ENCODE data around the gene LAMC1.

The LAMC1 gene

DNA sequence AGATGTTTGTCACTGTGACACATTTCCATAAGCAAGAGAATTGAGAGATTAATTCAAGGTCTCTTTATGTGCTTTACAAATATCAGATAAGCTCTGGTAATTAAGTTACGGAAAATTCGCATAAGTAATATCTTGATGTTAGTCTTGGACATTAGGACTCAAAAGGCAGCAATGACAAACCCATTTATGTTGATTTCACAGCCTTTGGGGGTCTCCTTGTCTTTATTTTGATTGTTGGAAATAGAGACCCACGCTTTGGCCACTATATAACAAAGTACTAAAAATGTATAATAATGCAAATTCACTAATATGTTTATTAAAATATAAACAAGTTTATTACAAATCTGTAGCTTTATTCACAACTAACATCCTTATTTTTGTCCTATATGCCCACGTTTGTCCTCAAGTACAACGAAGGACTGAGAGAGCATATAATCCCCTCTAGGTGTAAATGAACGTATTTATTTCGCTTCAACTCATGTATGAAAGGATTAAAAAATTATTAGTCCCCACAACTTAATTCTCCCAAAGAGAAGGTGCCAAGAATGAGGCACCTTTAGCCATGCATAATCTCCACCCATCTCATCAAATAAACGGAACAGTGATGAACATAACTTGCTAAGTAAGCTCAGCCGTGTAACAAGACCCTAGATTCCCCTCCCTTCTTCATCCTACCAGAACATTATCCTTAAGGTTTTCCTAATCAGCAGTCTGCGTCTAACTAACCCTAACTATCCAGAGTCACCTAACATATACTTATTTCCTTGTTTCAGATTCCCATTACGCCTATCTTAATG, 1.6 kb upstream of the LAMC1 start:
- DNase-seq (ENCODE audit: low read depth), result no peak

DNA sequence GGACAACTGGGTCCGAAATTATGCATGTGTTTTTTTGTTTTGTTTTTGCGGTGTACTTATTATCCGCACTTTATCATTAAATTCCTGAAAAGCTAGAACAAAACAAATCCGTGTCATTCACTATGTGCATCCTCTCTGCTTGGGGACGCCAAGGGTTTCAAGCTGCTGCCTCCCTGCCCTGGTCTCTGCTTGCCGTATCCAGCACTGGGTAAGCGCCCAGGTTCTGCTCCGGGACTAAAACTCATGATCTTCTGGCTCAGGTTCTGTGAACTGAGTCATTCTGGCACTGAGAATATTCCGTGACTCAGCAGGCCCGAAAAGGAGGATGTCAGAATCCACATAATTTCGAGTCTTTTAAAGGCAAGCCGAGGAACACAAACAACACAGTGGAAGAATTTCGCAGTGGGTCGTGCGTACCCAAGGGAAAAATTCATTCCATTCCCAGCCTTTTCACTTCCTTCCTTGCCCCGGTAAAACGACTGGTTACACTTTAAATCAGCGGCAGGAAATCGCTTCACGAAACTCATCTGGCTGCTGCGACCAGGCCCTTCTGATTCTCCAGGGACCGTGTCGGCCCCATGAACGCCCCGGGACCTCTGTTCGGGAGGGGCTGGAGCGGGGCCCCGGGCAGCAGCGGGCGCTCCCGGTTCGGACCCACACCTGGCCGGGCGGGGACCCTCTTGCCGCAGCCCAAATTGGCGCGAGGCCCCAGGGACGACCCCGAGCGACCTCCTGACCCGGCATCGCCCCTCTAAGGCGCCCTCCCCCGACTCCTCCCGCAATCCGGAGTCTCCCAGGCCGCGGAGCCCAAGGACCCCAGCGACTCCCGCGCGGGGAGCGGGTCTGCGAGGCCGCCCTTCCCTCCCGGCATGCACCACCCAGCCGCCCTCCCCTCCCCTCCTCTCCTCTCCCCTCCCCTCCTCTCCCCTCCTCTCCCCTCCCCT, 746 bp upstream of the LAMC1 start:
- DNase-seq (ENCODE audit: low read depth), result no peak

DNA sequence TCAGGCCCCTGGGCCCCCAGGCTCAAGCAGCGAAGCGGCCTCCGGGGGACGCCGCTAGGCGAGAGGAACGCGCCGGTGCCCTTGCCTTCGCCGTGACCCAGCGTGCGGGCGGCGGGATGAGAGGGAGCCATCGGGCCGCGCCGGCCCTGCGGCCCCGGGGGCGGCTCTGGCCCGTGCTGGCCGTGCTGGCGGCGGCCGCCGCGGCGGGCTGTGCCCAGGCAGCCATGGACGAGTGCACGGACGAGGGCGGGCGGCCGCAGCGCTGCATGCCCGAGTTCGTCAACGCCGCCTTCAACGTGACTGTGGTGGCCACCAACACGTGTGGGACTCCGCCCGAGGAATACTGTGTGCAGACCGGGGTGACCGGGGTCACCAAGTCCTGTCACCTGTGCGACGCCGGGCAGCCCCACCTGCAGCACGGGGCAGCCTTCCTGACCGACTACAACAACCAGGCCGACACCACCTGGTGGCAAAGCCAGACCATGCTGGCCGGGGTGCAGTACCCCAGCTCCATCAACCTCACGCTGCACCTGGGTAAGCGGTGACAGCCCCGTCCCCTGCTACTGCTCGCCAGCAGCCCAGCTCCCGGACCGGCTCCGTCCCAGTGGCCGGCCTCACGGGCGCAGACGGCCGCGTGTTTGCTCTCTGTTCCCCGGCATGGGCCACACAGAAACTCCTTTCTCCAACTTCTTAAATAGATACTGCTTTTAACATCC, 539 bp downstream of the LAMC1 start:
- no peak for DNase-seq (ENCODE audit: low read depth)

DNA sequence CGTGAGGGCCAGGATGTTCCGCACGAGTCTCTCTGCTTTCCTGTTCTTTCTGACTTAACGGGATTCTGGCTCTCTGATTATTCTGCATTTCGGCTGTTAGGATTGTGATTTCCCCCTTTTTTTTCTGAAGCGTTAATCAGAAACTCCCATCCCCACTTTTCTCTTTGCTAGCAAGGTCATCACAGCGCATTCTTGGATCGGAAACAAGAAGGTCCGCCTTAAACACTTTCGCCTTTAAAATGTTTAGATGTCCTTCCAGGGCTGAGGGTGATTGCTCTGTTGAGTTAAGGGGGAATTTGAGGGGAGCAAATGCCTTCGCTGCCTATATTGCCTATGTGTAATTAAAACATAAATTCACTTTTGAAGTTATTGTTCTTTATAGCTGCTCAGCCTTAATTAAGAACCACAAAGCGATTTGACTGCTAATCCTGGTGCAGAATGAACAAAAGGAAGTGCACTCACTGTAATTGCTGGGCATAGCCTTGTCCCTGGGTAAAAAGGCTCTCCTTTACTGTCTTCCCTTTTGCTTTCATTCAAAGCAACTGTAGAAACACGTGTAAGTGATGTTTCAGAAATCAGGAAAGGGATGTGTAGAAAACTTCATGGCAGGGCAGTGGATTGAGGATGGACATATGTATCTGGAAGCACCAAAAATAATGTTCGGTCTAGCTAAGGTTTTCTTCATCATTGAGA, 1.2 kb downstream of the LAMC1 start:
- no peak for DNase-seq (ENCODE audit: low read depth)

DNA sequence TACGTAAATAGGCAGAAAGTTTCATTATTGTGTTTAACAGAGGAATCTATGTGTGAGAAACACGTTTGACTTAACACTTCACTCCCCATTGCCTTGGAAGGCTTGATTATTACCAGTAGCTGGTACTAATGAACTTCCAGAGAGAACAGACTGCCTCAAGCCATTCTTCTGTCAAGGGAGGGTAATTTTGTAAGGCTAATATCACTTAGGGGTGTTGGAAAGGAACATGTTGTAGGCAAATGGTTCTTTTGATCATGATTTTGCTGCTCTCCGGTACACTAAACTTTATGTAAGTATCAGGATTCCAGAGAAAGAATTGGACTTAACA, 1.8 kb downstream of the LAMC1 start:
- DNase-seq (ENCODE audit: low read depth), result no peak

DNA sequence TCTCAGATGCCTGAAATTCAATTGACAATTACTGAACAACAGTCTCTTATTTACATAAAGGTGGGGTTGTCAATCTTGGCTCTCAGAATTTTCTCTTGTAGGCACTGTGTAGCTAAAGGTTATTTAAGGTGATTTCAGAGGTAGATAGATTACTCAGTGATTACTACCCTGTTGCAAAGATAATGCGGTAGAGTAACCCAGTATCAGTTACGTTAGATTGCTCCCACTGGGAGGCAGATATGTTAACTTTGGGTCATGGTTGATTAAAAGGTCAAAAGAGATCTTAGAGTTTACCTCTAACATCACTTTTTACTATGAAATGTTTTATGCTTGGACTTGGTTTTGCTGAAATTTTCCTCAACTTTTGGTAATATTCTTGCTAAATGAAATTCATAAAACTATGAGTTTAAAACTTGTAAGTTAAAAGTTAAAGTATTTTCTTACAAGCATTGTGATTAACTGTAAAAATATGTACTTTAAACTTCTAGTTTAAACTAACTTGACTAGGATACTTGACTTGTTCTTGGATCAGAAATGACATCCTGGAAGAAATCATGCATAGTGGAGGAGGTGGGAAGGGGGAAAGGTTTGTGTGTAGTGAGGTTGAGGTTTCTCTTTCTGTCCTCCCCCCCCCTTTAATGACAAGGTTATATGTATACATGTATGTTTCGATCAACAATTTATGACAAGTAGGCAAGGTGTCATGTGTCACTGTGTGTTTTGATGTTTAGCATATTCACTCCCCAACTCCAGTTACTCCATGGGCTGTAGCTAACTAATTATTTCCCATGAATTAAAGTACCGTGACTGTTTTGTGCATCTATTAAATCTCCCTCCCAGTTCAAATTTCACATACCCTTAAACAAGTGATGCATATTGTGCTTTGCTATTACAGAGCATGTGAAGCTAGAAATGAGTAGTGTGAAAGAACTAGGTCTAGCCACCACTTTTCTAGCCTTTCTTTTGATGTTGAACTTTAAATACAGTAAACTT, 2.9 kb downstream of the LAMC1 start:
- DNase-seq (ENCODE audit: low read depth), result no peak

DNA sequence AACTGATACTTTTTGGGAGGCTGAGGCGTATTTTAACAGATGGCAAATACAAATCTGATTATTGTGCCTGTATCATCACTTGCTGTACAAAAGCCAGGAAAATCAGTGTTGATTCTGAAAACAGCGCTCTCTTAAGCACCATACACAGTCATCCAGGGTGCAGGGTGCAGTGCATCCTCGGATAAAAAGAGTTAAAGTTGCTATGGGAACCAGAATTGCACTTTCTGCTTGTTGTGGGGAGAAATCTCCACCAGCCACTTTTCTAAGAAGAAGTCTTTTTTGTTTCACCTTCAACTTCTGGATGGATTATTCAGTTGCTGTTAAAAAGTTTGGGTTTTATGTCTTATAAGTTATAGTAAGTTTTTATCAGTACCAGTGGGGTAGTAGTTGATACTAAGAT, 3.8 kb downstream of the LAMC1 start:
- no peak for DNase-seq (ENCODE audit: low read depth)

DNA sequence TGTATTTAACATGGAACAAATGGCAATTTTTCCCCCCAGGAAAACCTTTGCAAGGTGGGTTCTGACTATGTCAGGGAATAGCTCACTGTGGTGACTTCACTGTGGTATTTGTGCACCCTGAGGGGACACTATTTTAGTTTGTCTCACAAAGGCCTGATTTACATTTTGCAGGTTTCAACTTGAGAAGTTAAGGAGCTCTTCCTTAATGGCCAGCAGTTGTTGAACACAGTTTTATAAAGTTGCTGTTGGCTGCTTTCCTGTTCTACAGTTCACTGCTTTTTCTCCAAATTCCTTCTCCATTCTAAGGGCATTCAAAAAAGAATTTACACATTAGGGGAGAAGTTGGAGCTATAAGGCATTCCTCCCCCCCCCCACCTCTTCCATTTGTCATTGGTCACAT, 4.6 kb downstream of the LAMC1 start:
- DNase-seq (ENCODE audit: low read depth), result no peak

DNA sequence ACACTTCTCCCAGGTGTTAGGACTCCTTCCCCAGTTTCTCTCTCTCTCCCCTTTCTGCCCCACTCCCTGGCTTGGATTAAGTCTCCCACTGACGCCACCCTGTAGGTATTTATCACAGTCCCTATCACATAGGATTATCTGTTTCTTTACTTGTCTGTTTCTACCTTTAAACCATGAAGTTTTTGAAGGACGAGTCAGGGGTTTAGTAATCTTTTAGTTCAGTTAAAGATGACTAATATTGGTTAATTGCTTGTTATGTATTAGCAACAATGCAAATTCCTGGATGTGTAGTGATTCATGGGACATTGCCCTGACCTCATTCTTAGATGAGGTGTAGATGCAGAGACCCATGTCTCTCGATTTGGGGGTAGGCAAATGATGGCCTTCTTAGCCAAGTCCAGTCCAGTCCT, 6.4 kb downstream of the LAMC1 start:
- DNase-seq (ENCODE audit: low read depth), result no peak

DNA sequence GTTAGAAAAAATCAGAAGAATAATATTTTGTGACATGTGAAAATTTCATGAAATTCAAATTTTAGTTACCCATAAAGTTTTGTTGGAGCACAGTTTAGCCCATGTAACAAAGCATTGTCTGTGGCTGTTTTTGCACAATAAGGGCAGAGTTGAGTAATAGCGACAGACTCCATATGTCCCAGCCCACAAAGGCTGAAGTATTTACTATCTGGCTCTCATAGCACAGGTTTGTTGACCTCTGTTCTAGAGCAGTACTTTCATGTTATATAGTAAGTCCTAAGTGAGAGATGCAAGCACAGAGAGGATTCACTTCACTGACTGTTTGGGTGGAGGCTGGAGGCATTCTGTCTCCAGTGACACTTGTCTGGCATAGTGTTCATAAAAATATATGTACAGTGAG, 6.8 kb downstream of the LAMC1 start:
- no peak for DNase-seq (ENCODE audit: low read depth)

DNA sequence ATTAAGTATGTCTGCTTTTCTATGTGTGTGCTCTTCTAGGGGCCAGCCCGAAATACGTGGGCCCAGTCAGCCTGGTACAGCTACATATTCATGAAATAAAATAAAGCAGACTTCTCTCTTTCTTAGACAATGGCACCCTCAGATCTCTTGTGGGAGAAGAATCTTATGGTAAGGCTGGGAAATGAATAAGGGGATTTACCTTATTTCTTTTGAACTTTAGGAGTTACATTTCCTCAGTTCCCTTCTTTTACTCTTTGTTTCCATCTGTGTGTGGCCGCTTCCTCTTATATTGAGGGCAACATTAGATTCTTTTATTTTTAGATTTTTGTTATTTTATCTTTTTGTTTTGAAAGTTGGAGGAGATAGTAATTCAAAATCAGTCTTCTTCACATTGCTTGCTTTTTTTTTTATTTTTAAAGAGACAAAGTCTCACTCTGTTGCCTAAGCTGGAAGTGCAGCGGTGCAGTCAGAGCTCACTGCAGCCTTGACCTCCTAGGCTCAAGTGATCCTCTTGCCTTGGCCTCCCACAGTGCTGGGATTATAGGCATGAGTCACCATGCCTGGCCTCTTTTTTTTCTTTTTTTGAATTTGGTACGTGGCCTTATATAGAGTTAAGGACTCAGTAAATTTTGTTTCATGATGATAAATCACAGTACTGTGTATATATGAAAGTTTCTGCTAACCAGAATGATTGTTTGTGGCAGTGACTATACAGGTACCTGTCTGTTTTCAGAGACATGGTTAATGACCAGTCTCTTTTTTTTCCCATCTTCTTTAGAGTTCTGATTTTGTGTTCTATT, 9.1 kb downstream of the LAMC1 start:
- DNase-seq (ENCODE audit: low read depth), result no peak

DNA sequence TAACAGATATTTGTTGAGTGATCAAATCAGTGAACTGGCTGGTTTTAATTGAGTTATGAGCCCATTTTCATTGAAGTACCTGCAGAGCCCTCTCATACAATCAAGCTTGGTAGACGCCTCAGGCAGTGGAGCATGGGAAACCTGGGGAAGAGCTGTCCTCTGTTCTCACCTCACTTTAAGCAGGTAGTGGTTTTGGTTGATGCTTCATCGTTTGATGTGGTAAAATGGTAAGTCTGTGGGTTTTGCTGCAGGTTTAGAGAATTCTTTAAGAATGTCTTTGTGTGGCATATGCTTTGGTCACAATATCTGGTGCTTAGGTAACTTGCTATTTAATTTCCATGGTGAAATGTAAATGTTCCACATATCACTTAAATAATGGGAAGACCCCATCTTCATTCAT, 10.0 kb downstream of the LAMC1 start:
- no peak for DNase-seq (ENCODE audit: low read depth)

DNA sequence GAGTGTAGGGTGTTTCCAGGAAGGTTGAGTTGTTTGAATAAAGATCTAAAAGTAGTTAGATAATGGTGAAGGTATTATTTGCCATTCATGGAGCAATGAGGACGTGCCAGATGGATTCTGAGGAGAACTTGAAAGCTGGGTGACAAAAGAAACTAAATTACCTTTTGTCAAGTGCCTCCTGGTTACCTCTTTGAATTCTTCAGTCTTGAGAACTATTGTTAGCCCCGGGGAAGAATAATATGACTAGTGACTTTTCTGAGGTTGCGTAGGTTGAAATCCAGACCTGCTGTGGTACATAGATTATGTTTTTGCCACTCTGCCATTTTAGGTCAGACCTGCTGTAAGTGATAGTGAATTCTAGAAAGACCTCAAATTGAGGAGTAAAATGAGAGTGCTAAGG, 11.5 kb downstream of the LAMC1 start:
- DNase-seq (ENCODE audit: low read depth), result no peak

DNA sequence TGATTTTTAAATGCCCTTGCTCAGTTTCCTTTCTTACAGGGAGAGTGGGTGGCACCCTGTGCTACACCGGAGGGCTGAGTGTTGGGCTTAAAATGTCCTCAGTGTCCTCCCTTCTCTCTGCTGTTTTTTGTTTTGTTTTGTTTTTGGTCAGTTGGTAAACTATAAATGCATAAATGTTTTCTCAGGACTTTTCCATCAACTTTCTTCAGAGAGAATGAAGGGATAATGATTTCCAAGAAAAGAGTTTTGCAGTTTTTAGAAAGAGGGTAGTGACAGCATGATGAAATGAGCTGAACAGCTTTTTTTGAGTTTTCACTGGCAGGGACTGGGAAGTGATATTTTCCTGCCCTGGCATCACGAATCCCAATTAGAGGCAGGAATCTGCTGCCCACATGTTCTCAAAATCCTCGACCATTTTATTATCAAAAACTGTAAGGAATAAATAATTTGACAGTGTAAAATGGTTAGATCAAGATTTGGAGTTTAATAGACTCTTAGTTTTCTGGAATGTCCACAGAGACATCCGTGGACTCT, 15.2 kb downstream of the LAMC1 start:
- no peak for DNase-seq (ENCODE audit: low read depth)

DNA sequence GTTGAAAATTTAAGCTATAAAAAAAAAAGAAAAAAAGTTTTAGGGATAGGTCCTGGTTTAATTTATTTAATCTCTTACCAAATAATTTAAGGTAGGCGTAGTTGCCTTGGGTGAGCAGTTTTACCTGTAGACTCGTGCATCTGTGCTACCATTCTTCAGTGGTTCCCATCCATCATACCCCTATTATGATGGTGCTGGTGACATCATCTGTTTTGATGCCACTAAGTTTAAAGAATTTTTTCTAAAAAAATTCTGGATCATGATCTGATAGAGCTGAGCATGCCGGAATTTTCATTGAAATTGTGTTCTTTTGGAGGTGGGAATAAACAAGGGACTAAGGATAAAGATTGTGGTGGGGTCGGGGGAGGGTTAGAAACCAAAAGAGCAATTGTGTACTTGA, 15.7 kb downstream of the LAMC1 start:
- DNase-seq (ENCODE audit: low read depth), result no peak

DNA sequence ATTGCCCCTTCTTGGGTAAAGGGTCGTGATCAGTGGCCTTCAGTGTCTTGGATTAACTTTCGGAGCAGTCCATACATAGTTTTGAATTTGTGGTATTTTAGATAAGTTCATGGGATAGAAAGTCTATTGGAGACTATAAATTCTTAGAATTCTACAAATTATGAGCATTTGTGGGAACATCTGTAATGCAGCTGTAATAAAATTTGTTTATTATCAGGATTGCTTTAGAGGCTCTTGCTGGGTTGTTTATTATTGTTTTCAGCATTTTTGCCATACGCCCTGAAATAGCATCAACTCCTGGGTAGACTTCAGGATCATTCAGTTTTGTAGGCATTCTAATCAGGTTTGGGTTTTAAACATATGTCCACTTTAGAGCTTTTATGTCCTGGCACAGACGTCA, 16.1 kb downstream of the LAMC1 start:
- no peak for DNase-seq (ENCODE audit: low read depth)

DNA sequence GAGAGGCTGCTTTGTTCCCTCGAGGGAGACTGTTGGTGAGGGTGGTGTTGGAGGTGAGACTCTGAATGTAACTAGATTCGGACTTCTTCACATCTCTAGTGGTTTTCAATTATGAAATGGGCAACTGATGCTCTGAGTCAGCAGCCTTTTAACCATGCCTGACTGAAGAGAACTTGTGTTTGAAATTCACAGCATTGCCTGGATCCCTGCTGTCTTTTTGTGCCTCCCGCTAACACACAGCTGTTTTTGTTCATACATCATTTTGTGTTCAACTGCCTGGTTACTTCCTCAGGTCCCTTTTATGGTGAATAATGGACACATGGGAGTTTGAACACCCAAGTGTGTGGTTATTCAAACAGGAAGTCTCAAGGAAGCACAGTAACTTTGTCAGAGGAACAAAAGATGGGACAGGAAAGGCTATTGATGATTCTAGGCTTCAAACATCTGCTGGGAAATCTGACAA, 16.8 kb downstream of the LAMC1 start:
- DNase-seq (ENCODE audit: low read depth), result no peak

DNA sequence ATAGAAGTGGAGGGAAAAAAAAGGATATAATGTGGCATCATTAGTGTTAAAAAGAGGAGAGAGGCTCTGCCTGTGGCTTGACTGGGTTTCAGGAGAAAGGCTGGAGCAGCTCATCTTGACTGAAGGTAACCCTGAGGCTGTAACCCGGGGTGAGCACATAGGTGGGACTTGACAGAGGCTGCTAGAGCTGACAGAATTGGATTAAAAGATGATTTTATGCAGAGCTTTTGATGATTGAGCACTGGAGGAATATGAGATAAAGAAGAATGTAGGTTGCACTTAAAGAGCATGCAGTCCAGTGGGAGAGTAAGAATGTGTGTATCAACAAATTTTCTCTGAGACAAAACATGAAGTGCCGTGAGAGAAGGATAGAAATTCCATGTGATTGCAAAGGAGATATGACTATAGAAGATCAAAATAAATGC, 17.3 kb downstream of the LAMC1 start:
- no peak for DNase-seq (ENCODE audit: low read depth)

DNA sequence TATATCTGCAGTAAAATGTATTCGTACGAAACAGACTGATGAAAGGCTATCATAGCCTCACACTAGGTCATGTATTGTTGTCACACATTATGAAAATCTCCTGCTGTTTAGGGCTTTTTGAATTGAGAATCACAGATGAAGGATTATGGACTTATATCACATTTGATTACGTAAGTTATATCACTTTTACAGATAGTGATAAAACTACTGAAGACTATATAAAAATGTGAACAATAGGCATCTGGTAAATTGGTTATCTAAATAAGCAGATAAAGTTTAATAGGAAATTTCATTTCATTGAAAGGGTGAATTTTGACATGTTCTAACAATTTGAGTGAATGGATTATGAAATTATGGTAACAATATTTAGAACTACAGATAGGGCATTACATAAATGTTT, 20.0 kb downstream of the LAMC1 start:
- DNase-seq (ENCODE audit: low read depth), result no peak

All from CMK (cell line).